GM19025 (cell line): ENCODE data around the gene CEP104.
"Not testable (repeated sequence)": the region's sequence is repeated elsewhere in the genome, so short reads cannot be mapped to it uniquely, and the experiment has no call there.

Experiments used
- ATAC-seq: cut with Tn5 transposase; IDR thresholded peaks from one replicate; pipeline ENCODE4 v1.9.1; 2021; ENCODE audit warnings: mild to moderate bottlenecking, low read depth, moderate library complexity; ENCODE audit not compliant: unreplicated experiment

The CEP104 gene

DNA sequence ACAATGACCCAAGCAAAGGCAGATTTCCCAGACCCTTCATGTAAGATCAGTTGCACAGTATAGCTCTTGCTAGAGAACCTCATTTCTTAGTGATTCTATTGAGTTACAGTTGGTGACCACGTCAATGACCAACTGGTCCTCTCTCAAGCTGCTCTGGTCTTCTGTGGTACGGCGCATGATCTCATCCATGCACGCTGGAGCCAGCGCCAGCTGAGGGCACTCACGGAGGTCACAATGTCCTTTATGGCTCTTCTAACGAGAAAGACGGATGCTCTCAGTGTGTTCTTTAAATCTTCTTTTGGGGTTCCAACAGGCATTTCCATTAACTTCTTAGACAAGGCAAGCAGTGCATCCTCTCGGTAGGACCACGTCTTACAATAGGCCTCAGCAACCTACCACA lies 22.3 kb downstream of the CEP104 start:
- ATAC-seq, result no peak

DNA sequence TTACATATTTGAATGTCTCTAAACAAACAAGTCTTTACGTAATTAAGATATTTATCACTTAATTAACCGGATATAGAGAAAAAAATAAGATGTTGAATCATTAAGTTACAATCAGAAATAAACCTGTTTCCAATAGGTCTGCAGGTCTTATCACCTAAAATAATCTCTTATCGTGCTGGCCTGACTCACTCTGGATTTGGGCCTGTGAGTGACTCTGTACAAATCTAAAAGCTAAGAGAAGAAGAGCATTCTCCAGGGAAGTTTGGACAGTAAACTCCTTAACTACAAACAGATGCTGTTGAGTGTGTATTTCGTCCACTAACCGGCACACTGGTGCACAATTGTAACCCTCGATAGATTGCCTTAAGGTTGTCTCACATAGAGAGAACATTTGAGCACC lies 25.3 kb downstream of the CEP104 start:
- ATAC-seq, result no peak

DNA sequence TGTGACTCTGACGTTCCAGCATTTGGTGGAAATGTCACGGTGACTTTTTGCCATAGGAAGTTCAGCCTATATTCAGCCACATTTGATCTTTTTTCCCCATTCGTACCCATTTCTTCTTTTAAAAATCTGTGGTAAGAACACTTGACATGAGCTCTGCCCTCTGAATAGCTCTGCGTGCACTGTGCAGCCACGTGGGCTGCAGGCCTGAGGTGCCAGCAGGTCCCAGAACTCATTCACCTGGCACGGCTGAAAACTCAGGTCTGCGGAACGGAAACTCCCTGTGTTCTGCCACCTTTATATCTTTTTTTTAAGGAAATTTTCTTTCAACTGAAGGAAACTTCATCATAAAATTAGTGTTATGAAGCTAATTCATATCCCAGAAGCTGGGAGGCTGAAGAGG lies 28.6 kb downstream of the CEP104 start:
- no peak for ATAC-seq

DNA sequence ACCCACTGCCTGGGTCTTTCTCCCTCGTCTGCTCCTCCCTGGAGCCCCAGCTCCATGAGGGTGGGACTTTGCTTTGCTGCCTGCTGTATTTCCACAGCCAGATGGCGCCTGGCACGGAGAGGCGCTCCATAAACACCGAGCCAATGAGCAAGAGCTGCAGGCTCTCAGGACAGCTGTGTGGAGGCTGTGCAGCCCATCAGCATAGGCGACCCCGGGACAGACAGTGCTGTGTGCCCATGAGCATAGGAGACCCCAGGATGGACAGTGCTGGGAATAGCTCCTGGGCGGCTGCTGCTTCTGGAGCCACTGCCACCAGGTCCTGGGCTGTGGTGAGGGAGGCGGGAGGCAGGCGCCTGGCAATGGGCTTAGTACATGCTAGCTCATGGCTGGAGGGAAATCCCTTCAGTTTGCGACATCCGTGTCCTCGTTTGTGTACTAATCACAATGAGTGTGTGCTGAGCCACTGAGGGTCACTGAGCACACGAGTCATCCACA lies 29.2 kb downstream of the CEP104 start:
- no peak for ATAC-seq

DNA sequence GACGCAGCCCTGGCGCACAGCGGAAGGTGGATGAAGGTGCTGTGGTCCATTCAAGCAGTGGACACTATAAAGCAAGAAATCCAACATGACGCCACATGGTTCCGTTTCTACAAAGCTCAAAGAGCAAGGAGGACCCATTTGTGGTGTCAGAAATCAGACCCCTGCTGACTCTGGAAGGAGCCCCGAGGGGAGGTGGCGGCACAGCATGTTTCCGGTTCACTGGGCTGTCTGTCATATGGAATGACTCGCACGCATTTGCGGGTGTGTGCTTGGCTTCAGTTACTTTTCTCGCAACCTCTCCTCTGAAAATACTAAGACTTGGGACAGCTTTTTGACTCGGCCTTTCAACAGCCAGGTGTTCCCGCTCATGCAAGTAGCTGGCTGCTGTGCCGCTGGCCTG lies 31.7 kb downstream of the CEP104 start:
- no peak for ATAC-seq

DNA sequence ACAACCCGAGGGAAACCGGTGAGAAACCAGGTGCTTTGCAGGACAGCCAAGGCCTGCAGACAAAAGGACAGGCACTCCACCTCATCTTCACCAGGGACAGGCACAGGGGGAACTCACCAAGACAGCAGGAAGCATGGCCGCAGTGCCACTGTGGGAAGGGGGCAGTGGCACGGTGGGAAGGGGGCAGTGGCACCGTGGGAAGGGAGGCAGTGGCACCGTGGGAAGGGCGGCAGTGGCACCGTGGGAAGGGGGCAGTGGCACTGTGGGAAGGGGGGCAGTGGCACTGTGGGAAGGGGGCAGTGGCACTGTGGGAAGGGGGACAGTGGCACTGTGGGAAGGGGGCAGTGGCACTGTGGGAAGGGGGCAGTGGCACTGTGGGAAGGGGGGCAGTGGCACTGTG lies 32.4 kb downstream of the CEP104 start:
- ATAC-seq, result no peak

DNA sequence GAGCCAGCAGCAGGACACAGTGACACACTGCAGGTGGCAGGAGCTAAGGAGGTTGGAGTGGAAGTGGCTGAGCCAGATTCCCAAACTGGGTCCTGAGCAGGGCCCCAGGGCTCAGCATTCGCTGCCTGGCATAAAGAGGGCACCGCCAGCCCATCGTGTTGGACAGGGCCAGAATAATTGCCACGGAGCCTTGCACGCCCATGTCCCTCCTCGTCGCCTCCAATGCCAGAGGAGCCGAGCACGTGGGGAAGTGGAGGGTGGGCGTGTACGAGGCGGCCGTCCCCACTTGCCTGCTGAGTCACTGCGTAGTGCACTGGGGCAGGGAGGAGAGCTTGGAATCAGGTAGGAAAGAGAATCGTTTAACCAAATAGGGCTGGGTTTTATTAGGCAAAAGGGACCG lies 34.6 kb downstream of the CEP104 start:
- no peak for ATAC-seq

DNA sequence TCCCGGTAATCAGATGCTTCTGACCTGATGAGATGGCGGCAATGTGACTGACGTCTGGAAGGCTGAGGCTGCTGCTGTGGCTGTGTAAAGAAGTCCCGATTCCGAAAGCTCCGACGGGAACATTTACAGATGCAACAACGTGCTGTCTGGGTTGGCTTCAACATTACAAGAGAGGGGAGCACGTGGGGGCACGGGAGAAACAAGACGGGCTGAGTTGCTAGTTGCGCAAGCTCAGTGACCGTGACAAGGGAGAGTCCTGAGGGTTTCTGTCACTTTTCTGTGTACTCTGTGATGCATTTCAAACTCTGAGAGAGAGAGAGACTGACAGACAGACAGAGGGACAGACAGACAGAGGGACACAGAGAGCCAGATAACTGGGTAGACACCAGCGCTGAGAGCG lies 35.1 kb downstream of the CEP104 start:
- ATAC-seq, result no peak

DNA sequence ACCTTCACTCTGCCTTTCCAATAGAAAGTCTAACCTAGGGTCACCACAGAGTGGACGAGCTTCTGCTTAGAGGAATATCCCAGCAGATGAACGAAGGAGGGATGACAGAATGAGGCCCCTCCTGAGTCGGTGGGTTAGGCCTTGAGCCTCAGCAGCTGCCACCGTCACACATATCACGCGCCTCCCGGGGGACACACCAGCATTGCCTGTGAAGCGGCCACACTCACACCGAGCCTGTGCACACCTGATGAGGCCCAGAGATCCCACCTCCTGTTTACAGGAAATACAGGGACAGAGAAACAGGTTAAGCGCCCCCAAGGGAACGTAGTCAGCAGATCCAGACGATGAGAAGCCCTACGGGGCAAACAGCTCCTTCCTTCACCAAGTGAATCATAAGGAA lies 35.6 kb downstream of the CEP104 start:
- no peak for ATAC-seq

DNA sequence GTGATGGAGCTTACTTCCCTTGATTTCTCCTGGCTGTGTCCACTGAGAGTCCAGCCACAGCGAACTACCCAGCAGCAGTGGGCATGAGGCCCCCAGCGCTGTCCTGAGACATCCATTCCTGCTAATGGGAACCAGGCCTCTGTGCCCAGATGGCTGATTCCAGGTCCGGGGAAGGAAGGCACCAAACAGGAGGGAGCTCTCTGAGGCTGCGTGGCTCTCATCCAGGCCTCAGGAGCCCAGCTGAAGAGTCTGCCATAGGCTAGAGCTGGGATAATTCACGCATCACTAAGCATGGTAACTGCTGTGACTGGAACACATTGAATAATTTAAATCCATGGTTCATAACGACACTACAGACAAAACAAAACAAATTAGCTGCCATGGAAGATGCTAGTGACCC lies 36.0 kb downstream of the CEP104 start:
- no peak for ATAC-seq

DNA sequence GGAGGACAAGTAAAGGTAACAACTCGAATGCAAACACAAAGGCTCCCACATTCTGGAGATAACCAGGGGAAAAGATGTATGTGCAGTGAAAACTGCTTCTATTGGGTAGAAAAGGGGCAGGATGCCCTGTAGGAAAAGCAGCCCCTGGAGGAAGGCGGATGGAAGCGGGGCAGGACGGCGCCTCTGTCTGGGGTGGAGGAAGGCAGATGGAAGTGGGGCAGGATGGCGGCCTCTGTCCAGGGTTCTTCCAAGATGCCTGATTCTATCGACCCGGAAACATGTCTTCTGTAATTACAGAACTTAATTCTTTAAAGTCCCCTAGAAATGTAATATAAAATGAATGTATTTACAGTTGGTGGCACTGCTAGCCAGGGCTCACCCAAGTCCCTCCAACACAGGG lies 36.7 kb downstream of the CEP104 start:
- no peak for ATAC-seq

DNA sequence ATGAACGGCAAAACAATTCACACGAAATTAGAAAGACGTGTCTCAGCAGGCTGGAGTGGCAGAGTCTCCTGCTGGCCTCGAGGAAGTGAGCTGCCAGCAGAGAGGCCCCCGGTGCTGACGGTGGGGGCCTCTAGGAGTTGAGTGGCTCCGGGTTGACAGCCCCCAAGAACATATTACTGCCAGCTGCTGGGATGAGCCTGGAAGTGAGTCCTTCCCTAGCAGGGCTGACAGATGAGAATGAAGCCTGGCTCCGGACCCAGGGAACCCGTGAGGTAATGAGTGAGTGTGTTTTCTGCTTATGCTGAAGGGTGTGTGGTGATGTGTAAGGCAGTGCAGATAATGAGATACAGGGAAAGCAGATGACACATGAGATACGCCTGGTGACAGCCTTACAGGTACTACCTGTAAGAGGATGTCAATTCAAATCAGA lies 37.2 kb downstream of the CEP104 start:
- ATAC-seq, result no peak

DNA sequence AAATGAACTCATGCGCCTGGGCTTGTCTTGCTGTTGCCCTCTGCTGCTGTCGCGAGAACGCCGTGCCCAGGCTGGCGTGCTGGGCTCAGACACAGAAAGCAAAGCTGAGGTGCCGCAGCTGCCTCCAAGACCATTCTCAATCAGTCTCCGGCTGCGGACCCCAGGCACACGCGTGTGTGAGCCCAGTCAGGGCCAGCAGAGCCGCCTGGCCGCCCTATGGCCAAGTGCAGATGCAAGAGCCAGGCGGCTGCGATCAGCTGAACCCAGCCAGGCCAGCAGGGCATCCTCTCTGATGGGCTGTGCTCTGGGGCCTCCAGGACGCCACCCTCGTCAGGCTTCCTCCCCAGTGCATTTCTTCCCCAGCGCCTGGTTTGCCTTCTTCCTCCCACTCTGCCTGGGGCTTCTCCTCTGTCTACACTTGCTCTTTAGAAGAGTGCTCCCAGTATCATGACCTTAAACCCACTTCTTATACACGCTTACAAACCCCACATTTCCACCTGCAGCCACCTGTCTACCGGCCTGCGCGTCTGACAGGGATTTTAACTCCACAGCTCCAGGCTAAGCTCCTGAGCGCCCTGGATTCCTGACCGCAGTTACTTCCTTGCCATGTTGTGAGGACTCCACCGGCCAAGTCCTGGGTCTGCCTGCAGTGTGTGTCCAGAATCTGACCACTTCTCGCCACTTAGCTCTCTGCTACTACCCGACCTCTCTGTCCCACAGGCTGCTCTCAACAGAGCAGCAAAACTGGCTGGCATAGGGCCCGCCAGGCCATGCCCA lies 39.0 kb downstream of the CEP104 start:
- no peak for ATAC-seq

DNA sequence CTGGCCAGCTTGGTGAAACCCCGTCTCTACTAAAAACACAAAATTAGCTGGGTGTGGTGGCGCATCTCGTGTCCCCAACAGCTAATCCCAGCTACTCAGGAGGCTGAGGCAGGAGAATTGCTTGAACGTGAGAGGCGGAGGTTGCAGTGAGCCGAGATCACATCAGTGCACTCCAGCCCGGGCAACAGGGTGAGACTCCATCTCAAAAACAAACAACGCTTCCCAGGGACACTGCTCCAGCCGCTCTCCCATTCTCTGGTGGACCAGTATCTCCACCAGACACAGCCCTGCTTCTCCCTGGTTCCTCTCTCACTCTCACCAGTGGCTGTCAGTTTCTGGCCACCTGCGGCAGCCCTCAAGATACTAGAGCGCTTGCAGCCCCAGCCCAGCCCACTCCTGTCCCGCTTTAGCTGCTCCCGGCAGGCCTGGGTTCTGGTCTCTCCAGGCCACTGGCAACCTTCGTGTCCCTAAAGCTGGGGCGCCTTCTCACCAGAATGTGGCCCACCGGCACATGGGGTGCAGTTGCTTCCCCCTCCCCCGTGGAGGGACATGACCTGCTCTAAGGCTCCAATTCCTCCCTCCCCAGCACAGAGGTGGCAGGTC lies 39.8 kb downstream of the CEP104 start:
- no peak for ATAC-seq

DNA sequence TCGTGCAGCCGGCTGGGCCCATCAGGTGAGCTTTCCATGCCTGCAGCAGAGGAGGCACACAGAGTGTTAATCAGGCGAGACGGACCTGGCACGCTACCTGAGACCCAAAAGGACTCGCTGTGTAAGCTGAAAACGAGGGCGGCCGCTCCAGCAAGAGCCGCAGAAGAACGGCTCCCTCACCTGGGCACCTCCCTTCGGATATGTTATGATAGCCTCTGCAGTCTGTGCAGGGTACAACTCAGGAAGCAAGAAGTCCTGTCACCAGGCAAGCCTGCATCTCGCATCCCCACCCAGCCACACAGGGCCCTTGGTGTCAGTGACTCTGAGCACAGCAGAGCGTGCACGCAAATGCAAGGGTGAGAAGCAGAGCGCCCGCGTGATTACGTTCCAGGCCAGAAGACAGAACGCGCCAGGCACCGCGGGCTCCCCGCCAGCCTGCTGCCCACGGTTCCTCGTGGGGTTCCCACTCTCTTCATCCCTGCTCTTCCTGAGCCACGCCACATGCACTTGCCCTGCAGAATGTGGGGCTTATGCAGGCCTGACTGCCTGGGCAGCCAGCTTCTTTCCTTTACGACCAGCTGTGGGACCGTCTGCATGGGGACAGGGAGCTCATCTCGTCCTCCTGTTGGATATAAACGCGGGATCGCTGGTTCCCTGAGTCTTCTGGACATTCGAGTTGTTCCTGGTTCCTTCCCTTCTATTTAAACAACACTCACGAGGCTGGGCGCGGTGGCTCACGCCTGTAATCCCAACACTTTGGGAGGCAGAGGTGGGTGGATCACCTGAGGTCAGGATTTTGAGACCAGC lies 40.5 kb downstream of the CEP104 start:
- ATAC-seq, result no peak

DNA sequence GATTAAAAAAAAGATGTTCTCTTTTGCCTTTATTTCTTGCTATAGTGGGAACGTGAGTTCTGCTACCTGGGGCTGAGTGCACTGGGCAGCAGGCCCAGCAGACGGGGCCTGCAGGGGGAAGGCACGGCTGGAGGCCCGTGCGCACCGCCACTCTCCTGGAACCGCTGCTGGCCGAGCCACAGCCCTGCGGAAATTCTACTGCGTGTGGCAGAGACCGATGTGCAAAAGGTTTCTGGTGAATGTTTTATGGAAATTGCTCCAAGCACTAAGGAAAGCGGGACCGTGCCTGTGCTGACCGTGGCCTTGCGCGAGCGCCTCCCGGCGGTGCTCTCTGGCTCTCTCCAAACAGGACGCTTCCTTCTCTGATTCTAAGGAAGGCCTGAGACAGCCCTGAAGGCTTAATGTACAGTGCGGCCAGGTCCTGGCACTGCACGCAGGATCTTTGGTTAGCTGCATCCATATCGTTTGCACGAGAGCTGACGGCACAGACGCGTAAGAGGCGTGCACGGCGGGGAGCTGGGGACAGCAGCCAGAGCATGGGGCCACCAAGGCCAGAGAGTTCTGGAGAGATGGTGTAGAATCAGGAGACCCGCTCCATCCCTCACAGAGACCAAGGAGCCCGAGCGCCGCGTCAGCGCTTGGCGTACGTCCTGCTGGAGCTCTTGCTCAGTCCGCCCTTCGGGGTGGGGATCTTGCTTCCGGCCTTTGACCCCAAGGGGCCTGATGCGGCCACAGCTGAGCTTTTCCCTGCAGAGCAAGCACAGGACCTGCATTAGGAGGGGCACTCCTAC lies 42.0 kb downstream of the CEP104 start:
- no peak for ATAC-seq

DNA sequence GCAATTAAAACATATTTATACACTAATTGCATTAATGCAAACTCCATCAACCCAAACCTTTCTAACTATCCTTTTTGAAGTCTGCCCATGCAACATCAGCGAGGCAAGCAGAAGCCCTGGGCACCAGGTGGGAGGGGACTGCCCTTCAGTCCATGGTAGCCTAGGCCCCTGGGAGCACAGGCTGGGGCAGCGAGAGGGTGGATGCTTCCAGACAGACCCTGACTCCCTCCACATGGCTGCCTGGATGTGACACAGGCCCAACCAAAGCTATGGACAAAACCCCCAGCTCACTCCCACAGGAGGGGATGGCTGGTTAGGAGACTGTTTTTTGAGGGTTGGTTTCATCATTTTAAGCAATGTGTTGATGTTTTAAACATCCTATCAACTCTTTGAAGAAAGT lies 42.9 kb downstream of the CEP104 start:
- ATAC-seq, result no peak

DNA sequence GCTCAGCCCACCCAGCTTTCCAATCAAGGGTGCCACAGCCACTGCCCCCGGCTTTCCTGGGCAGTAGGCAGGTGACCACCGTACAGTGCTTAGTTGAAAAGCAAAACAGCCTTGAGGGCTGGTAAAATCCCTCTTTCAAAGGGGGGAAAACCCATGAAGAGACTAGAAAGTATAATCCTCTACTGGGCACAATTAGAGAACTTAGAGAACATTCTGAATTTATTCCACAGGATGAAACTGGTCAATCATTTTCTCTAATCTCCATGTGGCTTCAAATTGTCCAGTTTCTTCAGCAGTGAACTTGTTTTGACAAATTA lies 45.5 kb downstream of the CEP104 start:
- no peak for ATAC-seq

DNA sequence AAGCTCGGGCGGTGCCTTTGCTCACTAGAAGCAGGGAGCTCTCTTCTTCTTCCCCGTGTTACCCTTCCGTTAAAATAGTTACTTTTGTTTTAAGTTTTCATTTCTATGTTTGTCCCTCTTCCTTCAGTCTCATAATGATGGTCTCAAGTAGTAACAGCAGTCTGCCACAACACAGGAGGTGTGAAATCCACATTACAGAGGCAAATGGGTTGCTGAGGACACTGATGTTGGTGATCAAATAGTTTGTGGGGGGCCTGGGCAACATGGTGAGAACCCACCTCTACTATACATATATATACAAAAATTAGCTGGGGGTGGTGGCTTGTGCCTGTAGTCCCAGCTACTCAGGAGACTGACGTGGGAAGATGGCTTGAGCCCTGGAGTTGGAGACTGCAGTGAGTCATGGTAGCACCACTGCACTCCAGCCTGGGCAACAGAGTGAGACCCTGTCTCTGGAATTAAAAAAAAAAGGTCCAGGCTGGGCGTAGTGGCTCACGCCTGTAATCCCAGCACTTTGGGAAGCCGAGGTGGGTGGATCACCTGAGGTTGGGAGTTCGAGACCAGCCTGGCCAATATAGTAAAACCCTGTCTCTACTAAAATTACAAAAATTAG lies 46.8 kb downstream of the CEP104 start:
- not testable (repeated sequence) for ATAC-seq

DNA sequence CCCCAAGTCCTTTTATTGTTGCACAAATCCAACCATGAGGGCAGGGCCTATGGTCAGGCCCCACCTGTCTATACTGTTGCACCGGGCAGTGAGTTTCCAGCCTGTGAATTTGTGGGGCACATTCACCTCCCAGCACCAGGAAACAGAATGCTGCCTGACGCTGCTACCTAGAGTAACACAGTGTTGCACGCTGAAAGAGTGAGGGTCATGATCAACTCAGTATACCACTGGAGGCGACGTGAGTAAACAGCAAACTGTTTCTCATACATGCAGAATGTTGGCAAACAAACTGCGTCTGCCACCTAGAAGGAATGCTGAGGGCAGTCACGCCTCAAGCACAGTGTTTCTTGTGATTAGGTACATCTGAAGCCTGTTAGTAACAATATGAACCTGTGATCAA lies 47.3 kb downstream of the CEP104 start:
- ATAC-seq, result no peak
